Measurements from ENCODE around the gene SNX24. TPM values are rescaled to one million over a fixed set of nuclear protein-coding genes. Genes with fewer than 3 reads are reported as not detected.
A peak's percentile ranks its signal among the peaks of the same experiment; 100 is the strongest.

The SNX24 gene
- total and polyA plus RNA-seq, 9 of the 15 experiments (the other 6 are each of a cell fraction or from before 2014, with no cell fraction given): 5.3 to 10.1 (median 7.9) TPM

- Histone ChIP-seq H3K4me2 (ENCODE audit: insufficient read depth, low read length) (no peak overlapping the region), H3K4me3 (no peak overlapping the region), H2AFZ (ENCODE audit: low read depth, low read length) (0 out of 2 replicates have a peak overlapping the region, but pooled peaks have one; percentile 2), H3K9me3 (replicated peaks; ENCODE audit: control insufficient read depth, insufficient read depth, low read depth, low read length) (no peaks in the 10 kb centered on the region), H3K9me1 (ENCODE audit: control insufficient read depth, insufficient read depth, low read length) (no peaks in the 10 kb centered on the region), H3K4me1 (replicated peaks in 1 of 2; ENCODE audit: control insufficient read depth in 2 of 2, insufficient read depth in 2 of 2, low read length in 2 of 2) (peaks cover 3 to 19% of the 10 kb centered on the region in 2 experiments; a peak in 2 of 5 replicates), H3K79me2 (ENCODE audit: control insufficient read depth, insufficient read depth, low read length) (no peaks in the 10 kb centered on the region), H3K27me3 (ENCODE audit: control insufficient read depth in 2 of 2, insufficient read depth in 2 of 2, low read length in 2 of 2) (no peaks in the 10 kb centered on the region), H4K20me1 (replicated peaks; ENCODE audit: control insufficient read depth, insufficient read depth, low read length) (no peaks in the 10 kb centered on the region), H3K27ac (ENCODE audit: extremely low read depth, low read depth, low read length) (no peak overlapping the region), H3K36me3 (ENCODE audit: control insufficient read depth, insufficient read depth, low read length) (no peaks in the 10 kb centered on the region), H3K9ac (ENCODE audit: insufficient read depth in 1 of 2, low read depth in 2 of 2, low read length in 2 of 2) (no peak overlapping the region)
- CTCF ChIA-PET (ENCODE audit: low intra/inter-chr PET ratio): no interaction called here
- DNase-seq (ENCODE audit: extremely low read depth in 1 of 4, low spot score in 3 of 4) (no peak), ATAC-seq (no peak), FAIRE-seq (no peak)
- POLR2A ChIA-PET: no interaction called here
- BruUV-seq (replicated peaks): no TSS peak
- intact Hi-C loops (cut with micrococcal nuclease) (no loop called here), in situ Hi-C loops (cut with MboI) (no loop called here)
- WGBS (ENCODE audit: insufficient coverage, low coverage, missing lambda C conversion rate): 13% methylated on average over 1 of the region's 1 CpG
- no peak for TF ChIP-seq EGR1 (conservative IDR thresholded peaks at IDR 0.05)
- TF ChIP-seq AFF4 (CRISPR knock-in tag; IDR thresholded peaks at IDR 0.05): no peak
- TF ChIP-seq TEAD1 (CRISPR knock-in tag; IDR thresholded peaks at IDR 0.05): peak in 1 of 2 experiments; percentile 73; a peak in 1 of 4 replicates
- TF ChIP-seq PHF20 (IDR thresholded peaks at IDR 0.05; ENCODE audit: partially characterized antibody): no peak
- TF ChIP-seq PRDM10 (IDR thresholded peaks at IDR 0.05; ENCODE audit: partially characterized antibody): no peak
- 0 out of 2 replicates have a peak, but pooled peaks have one; percentile 56 for TF ChIP-seq ZNF766 (CRISPR knock-in tag; conservative IDR thresholded peaks at IDR 0.05)
- peak; percentile 77; the same call in 1 of the 2 replicates for TF ChIP-seq KLF6 (CRISPR knock-in tag; IDR thresholded peaks at IDR 0.05; ENCODE audit: borderline replicate concordance)
- TF ChIP-seq TEAD2 (tag; IDR thresholded peaks at IDR 0.05): 0 out of 2 replicates have a peak, but pooled peaks have one; percentile 14
- TF ChIP-seq ZC3H8 (IDR thresholded peaks at IDR 0.05): no peak
- TF ChIP-seq ZNF431 (CRISPR knock-in tag; IDR thresholded peaks at IDR 0.05): no peak
- no peak for TF ChIP-seq MXI1 (IDR thresholded peaks at IDR 0.05; ENCODE audit: low read depth, low read length)
- TF ChIP-seq ATF1 (CRISPR knock-in tag; IDR thresholded peaks at IDR 0.05): no peak
- TF ChIP-seq ATF1 (tag; IDR thresholded peaks at IDR 0.05): 0 out of 2 replicates have a peak, but pooled peaks have one; percentile 18
- no peak for TF ChIP-seq RBM15 (IDR thresholded peaks at IDR 0.05; ENCODE audit: insufficient read depth, low read length)
- peak; percentile 81; the same call in 1 of the 2 replicates for TF ChIP-seq PTRF (tag; IDR thresholded peaks at IDR 0.05)
- TF ChIP-seq, protein P1, sequence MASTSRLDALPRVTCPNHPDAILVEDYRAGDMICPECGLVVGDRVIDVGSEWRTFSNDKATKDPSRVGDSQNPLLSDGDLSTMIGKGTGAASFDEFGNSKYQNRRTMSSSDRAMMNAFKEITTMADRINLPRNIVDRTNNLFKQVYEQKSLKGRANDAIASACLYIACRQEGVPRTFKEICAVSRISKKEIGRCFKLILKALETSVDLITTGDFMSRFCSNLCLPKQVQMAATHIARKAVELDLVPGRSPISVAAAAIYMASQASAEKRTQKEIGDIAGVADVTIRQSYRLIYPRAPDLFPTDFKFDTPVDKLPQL (IDR thresholded peaks at IDR 0.05; ENCODE audit: extremely low read depth, insufficient read length): no peak
Measured at GRCh38 chr5:122864842-122865241, 19.4 kb downstream of the SNX24 start.
